Effector CD8-positive, alpha-beta T cell (primary cell): Measurements from ENCODE around the gene HOXD3.
A peak's percentile ranks its signal among the peaks of the same experiment; 100 is the strongest.

Source experiments
- DNase-seq: peaks from one replicate; lab custom pipeline; 2025; lab: John Stamatoyannopoulos, UW

Gene HOXD3

GRCh38 chr2:176121190-176122051, 35.7 kb upstream of the HOXD3 start:
- DNase-seq = no peak

GRCh38 chr2:176122052-176122682, 34.9 kb upstream of the HOXD3 start:
- DNase-seq = peak; percentile 21

- DNase-seq = no peak
Measured at GRCh38 chr2:176122683-176123410, 34.3 kb upstream of the HOXD3 start, which contains the start of gene HOXD9. TSS of gene HOXD9 (plus strand) at chr2:176122719. CDS start at chr2:176122769, 50 bp downstream.

GRCh38 chr2:176123411-176124109, 33.5 kb upstream of the HOXD3 start:
- no peak for DNase-seq

GRCh38 chr2:176124110-176124946, 32.8 kb upstream of the HOXD3 start:
- no peak for DNase-seq

- no peak for DNase-seq
Measured at GRCh38 chr2:176124947-176125771, 31.9 kb upstream of the HOXD3 start.

DNA sequence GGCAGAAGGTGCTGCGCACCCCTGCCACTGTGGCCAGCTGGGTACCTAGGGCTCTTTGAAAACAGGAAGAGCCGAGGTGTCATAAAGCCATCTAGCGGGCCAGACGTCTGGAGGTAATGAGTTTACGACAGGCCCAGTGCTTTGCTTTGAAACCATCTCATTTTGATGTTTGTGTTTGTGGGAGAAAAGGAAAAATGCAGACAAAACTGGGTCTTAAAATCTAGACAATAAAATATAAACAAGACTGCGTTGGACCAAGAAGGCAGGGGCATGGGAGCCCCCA, 31.4 kb upstream of the HOXD3 start:
- DNase-seq = no peak

DNA sequence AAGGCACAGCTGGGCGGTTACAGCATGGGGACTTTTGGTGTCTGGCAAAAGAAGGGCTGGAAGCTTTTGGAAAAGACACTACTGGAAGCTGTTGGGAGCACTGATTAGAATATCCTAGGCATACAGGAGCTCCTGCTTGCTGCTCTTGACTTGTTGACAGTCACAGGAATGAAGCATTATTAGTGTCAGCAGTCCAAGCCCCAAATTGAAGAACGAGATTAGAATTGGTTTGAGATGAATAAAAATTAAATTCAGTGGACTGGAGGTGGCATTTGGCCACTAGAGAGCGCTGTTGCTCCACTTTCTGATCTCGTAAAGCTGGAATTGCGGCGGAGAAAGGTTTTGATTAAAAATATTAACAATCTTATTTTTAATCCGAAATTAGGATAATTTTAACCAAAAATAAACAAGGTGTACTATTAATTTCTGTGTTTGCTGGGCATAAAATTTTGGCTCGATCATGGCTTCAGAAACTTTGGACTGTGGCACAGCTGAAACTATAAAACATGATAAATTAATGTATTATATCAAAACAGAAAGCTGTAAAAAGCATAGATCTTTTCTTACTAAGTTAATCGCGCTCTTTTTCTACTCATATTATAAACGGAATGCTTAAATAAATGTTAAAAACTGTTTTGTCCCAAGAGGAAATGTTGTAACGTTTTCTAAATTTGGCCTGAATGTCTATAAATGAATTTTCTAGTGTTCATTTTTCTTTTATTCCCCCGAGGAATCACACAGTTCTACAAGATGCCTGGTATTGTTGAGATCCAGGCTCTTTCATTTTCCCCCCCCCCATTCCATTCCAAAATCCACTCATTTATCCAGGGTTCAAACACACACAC, 30.0 kb upstream of the HOXD3 start:
- peak; percentile 56 for DNase-seq

DNA sequence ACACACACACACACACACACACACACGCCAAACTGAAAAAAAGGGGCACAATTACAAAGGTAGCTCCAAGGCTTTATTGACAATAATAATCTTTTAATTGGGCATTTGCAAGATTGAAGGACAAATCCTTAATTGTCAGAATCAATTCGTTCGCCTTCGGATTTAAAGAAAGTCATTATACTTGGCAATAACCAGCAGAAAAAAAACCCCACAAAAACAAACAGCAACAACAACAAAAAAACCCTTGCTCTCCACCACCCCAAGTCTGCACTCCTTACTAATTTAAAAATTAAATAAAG, 29.4 kb upstream of the HOXD3 start:
- no peak for DNase-seq

- DNase-seq = no peak
Measured at GRCh38 chr2:176128172-176128981, 28.7 kb upstream of the HOXD3 start.

DNA sequence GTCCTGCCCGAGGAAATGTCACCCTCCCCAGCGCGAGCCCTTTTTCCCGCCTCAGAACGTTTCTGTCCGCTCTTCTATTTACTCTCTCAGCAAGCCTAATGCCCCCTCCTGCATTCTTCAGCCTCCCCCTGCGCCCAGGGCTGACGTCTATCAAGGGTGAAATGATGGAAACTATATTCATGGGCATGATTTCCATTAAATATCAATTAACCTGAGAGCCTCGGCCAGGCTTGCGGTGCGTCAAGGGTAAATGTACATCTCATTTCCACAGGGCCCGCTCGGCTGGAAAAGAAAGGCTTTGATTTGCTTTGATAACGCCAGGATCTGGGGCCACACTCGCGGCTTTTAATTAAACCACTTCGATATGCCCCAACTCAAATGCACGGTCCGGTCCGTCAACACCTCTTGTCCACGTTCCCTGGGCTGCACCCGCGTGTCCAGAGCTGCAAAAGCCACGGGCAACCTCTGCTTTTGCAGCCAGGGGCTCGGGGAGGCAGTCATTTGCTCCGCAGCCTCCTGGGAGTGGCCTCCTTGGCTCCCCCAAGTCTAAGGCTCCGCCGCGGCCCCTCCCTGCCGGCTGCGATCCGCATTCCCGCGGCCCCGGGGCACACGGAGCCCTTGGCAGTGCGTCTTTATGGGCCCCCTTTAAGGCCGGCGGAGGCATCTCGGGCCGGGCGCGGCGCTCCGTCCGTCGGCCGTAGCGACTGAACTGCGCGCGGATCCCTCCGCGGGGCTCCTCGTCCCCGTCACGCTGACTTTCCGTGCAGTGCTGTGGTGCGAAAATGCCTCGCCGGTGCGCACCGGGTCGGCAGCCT, 27.9 kb upstream of the HOXD3 start, which contains the start of gene HOXD8:
HOXD8 (plus strand) TSS at position 724 of the 815 bp plus-strand sequence. CDS start 662 bp downstream, outside the sequence.
- no peak for DNase-seq

DNA sequence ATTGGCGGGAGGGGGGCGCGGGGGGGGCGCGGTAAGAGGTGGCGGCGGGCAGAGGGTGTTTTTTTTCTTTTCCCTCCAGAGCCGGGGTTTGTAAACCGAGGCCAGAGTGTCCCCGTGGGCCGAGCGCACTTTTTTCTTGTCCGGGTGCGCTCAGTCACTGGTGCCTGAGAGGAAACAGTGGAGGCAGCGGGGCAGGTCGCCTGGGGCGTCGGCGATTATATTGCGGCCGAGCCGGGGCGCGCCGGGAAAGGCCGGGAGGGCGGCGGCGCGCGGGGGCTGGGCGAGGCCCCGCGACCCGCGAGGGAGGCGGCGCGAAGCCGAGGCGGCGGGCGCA, 27.3 kb upstream of the HOXD3 start:
- no peak for DNase-seq

DNA sequence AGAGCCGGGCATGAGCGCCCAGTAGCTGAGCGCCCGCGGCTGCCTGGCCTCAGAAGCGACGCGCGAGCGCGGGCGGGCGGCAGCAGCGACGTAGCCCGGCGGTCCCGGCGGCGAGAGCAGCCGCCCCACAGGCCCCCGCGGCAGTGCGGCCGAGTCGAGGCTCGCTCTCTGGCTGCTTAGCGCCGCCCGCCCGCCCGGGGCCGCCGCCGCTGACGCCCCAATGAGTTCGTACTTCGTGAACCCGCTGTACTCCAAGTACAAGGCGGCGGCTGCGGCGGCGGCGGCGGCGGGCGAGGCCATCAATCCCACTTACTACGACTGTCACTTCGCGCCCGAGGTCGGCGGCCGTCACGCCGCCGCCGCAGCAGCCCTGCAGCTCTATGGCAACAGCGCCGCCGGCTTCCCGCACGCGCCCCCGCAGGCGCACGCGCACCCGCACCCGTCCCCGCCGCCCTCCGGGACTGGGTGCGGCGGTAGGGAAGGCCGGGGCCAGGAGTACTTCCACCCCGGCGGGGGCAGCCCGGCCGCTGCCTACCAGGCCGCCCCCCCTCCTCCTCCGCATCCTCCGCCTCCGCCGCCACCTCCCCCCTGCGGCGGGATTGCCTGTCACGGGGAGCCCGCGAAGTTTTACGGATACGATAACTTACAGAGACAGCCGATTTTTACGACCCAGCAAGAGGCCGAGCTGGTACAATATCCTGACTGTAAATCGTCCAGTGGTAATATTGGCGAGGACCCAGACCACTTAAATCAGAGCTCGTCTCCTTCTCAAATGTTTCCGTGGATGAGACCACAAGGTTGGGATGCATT, 26.8 kb upstream of the HOXD3 start:
- no peak for DNase-seq

- no peak for DNase-seq
Measured at GRCh38 chr2:176130957-176131847, 25.9 kb upstream of the HOXD3 start.

DNA sequence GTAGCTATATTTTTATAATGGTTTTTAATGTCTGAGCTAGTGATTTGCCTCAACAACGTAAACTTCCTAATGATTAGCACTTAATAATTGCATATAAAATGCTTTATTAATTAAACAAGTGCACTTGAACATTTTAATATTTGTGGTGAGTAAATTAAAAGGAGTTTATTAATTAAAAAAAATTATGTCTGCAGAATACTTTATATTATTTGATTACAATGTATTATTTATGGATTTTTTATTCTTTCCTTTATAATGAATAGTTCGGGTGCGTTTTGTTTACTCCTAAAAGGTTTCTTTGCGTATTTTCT, 25.3 kb upstream of the HOXD3 start:
- DNase-seq = no peak
